Keratinocyte (primary cell): ENCODE data around the gene NDOR1. TPM values are rescaled to one million over a fixed set of nuclear protein-coding genes. Genes with fewer than 3 reads are reported as not detected.

Experiments used
- DNase-seq: peaks from one replicate; pipeline ENCODE4 v3.0.0-alpha.2; 2011; ENCODE audit warnings: low read depth, missing footprints, low spot score
- FAIRE-seq: peaks from 2 replicates; lab custom pipeline; 2011; peaks lifted over from hg19 to GRCh38; lab: Jason Lieb, UNC
- H2AFZ ChIP-seq: 2 replicates; pipeline ENCODE4 v1.6.0; 2012; ENCODE audit warnings: low read length, control low read depth, inconsistent platforms; ENCODE audit not compliant: control insufficient read depth
- H3K27ac ChIP-seq: 2 replicates; pipeline ENCODE4 v1.5.1; 2011; ENCODE audit warnings: low read length; ENCODE audit not compliant: control insufficient read depth, insufficient read depth
- H3K27me3 ChIP-seq: 3 replicates; pipeline ENCODE4 v1.6.0; 2011; ENCODE audit warnings: low read length; ENCODE audit not compliant: control insufficient read depth, insufficient read depth; ENCODE audit errors: extremely low read depth
- H3K36me3 ChIP-seq, 2 experiments: 2 replicates in 1 of 2; 3 replicates in 1 of 2; pipeline ENCODE4 v1.5.1; 2011; ENCODE audit warnings: low read length in 2 of 2, mild to moderate bottlenecking in 1 of 2; ENCODE audit not compliant: control insufficient read depth in 2 of 2, insufficient read depth in 2 of 2; ENCODE audit errors: extremely low read depth in 1 of 2
- H3K4me1 ChIP-seq: 3 replicates; pipeline ENCODE4 v1.5.1; 2011; ENCODE audit warnings: low read length; ENCODE audit not compliant: control insufficient read depth, insufficient read depth; ENCODE audit errors: extremely low read depth
- H3K4me2 ChIP-seq: 3 replicates; pipeline ENCODE4 v1.6.0; 2011; ENCODE audit warnings: low read depth, low read length; ENCODE audit not compliant: control insufficient read depth, insufficient read depth; ENCODE audit errors: extremely low read depth
- H3K4me3 ChIP-seq, 3 experiments: fragments of 200-600 bp in 1 of 3; sonication (generic) in 1 of 3; 2 replicates in 2 of 3; 3 replicates in 1 of 3; pipeline ENCODE4 v1.5.1; 2011 to 2016; ENCODE audit warnings: low read length in 3 of 3, mild to moderate bottlenecking in 3 of 3, control low read depth in 2 of 3, inconsistent platforms in 1 of 3, low read depth in 1 of 3, mixed read lengths in 1 of 3, mixed run types in 1 of 3, moderate library complexity in 1 of 3; ENCODE audit not compliant: control insufficient read depth in 2 of 3, insufficient read depth in 2 of 3; ENCODE audit errors: extremely low read depth in 1 of 3
- H3K79me2 ChIP-seq: 2 replicates; pipeline ENCODE4 v1.6.0; 2012; ENCODE audit warnings: low read length; ENCODE audit not compliant: control insufficient read depth, insufficient read depth
- H3K9ac ChIP-seq: 3 replicates; pipeline ENCODE4 v1.6.0; 2011; ENCODE audit warnings: low read length; ENCODE audit not compliant: control insufficient read depth, insufficient read depth; ENCODE audit errors: extremely low read depth
- H3K9me1 ChIP-seq: 3 replicates; pipeline ENCODE4 v1.6.0; 2011; ENCODE audit warnings: low read length; ENCODE audit not compliant: control insufficient read depth, insufficient read depth; ENCODE audit errors: extremely low read depth
- H3K9me3 ChIP-seq: 2 replicates; pipeline ENCODE4 v1.5.1; 2012; ENCODE audit warnings: low read depth, low read length; ENCODE audit not compliant: control insufficient read depth
- H4K20me1 ChIP-seq: 3 replicates; pipeline ENCODE4 v1.6.0; 2011; ENCODE audit warnings: low read length; ENCODE audit not compliant: control insufficient read depth, insufficient read depth; ENCODE audit errors: extremely low read depth
- CTCF ChIP-seq, 3 experiments: IDR thresholded peaks in 1 of 3; conservative IDR thresholded peaks in 1 of 3; optimal IDR thresholded peaks in 1 of 3; 2 replicates in 2 of 3; 3 replicates in 1 of 3; pipeline versions ENCODE3 to v1.5.1; 2011; ENCODE audit warnings: low read length in 3 of 3, mild to moderate bottlenecking in 3 of 3, moderate library complexity in 2 of 3, control low read depth in 1 of 3, inconsistent platforms in 1 of 3; ENCODE audit not compliant: insufficient read depth in 2 of 3; ENCODE audit errors: extremely low read depth in 1 of 3
- EZH2 ChIP-seq: IDR thresholded peaks from one replicate; pipeline ENCODE4 v1.6.1; 2012; ENCODE audit warnings: inconsistent platforms, mild to moderate bottlenecking, low read length, moderate library complexity
- dilution Hi-C: fragments of 300-500 bp; cut with MboI; formaldehyde crosslinking; loops from one replicate; pipeline ENCODE4 v1.7.0; 2020; ENCODE audit warnings: low sequenced_read_pairs; ENCODE audit not compliant: extremely low pct_ligation_motif_present
- polyA plus RNA-seq, 5 experiments: library from polyadenylated mRNA; depleted of rRNA in 3 of 5; stranded (reverse) in 3 of 5; stranded (forward) in 1 of 5; unstranded in 1 of 5; fragments of >200 nt; gene quantifications; 1 replicate in 1 of 5; 2 replicates in 3 of 5; 3 replicates in 1 of 5; pipeline versions ENCODE4 v1.2.1 to v1.2.3, GENCODE V29; 2011 to 2012; ENCODE audit warnings: missing spikeins in 2 of 5, low read depth in 1 of 5, low replicate concordance in 1 of 5

NDOR1 gene
- polyA plus RNA-seq, 1 donor (not counting 4 experiments of a cell fraction or from before 2014, with no cell fraction given): 3.9 TPM

GRCh38 chr9:137221506-137222111, 16.1 kb downstream of the NDOR1 start:
- Histone ChIP-seq H3K9me1 (no peaks in the 10 kb centered on the region), H4K20me1 (no peaks in the 10 kb centered on the region), H3K4me1 (peaks cover 48% of the 10 kb centered on the region), H3K9ac (no peak overlapping the region), H3K79me2 (no peaks in the 10 kb centered on the region), H2AFZ (no peak overlapping the region), H3K9me3 (no peaks in the 10 kb centered on the region), H3K36me3 (peaks cover 0 to 2% of the 10 kb centered on the region in 2 experiments), H3K27me3 (no peaks in the 10 kb centered on the region), H3K27ac (no peak overlapping the region), H3K4me2 (no peak overlapping the region), H3K4me3 (no peak overlapping the region)
- no peak for DNase-seq
- TF ChIP-seq EZH2: no peak
- TF ChIP-seq CTCF (optimal IDR thresholded peaks at IDR 0.05 in 1 of 3, IDR thresholded peaks at IDR 0.05 in 1 of 3, conservative IDR thresholded peaks at IDR 0.05 in 1 of 3; ENCODE audit: extremely low read depth in 1 of 3, insufficient read depth in 2 of 3, low read length in 3 of 3): no peak
- dilution Hi-C loops: no loop called here
- FAIRE-seq: no peak

GRCh38 chr9:137222190-137223077, 16.9 kb downstream of the NDOR1 start, which contains the start of gene RNF208:
Gene RNF208, minus strand, starts transcription at chr9:137222240. Its CDS starts 1,028 bp downstream, at chr9:137221212.
- peak within 1 kb of the TSS; percentile 64 to 81 (median 65) for H3K4me3 ChIP-seq
- no peaks in the 10 kb centered on the region for H3K9me1 ChIP-seq
- no peaks in the 10 kb centered on the region for H3K27me3 ChIP-seq
- H4K20me1 ChIP-seq: no peaks in the 10 kb centered on the region
- peak within 1 kb of the TSS; percentile 58 for H3K9ac ChIP-seq
- no peaks in the 10 kb centered on the region for H3K79me2 ChIP-seq
- H3K27ac ChIP-seq: peak within 1 kb of the TSS; percentile 40
- TF ChIP-seq EZH2 (no peak), CTCF (optimal IDR thresholded peaks at IDR 0.05 in 1 of 3, IDR thresholded peaks at IDR 0.05 in 1 of 3, conservative IDR thresholded peaks at IDR 0.05 in 1 of 3; ENCODE audit: extremely low read depth in 1 of 3, insufficient read depth in 2 of 3, low read length in 3 of 3) (no peak)
- FAIRE-seq (no peak), DNase-seq (no peak)
- no peaks in the 10 kb centered on the region for H3K9me3 ChIP-seq
- no peaks in the 10 kb centered on the region for H3K36me3 ChIP-seq
- peak within 1 kb of the TSS; percentile 52 for H2AFZ ChIP-seq
- dilution Hi-C loops: no loop called here
- peak within 1 kb of the TSS; percentile 83 for H3K4me2 ChIP-seq
- H3K4me1 ChIP-seq: peaks cover 48% of the 10 kb centered on the region
